ENCODE results near the gene SCCPDH.
"Not testable (repeated sequence)": the region's sequence is repeated elsewhere in the genome, so short reads cannot be mapped to it uniquely, and the experiment has no call there.

Gene SCCPDH

DNA sequence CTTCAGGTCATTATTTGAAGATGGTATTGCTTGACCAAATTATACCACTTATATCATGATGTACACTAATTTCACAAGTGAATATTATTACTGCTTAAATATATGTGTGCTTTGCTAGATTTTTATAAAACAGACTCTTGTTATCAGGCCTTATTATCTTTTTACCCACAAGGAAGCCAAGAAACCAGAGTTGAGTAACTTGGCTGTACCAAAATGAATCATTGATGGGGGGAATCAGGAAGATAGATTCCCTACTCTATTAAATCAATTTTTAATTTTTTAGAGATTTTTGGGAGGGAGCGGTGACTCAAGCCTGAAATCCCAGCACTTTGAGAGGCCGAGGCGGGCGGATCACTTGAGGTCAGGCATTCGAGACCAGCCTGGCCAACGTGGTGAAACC, 16.0 kb upstream of the SCCPDH start:
- DNase-seq: no peak

DNA sequence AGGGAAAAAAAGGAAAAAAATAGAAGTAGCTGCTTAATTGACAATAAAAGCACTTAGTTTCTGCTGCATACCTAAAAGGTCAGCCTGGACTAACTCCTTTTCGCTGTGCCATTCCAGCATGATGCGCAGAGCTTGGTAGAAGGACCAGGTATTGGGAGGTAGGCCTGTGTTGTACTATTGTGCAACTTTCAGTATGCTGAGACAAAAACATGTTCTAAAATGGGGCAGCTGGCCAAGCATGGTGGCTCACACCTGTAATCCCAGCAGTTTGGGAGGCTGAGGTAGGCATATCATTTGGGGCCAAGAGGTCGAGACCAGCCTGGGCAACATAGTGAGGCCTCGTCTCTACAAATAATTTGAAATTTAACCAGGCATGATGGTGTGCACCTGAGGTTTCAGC, 15.0 kb upstream of the SCCPDH start:
- no peak for DNase-seq

DNA sequence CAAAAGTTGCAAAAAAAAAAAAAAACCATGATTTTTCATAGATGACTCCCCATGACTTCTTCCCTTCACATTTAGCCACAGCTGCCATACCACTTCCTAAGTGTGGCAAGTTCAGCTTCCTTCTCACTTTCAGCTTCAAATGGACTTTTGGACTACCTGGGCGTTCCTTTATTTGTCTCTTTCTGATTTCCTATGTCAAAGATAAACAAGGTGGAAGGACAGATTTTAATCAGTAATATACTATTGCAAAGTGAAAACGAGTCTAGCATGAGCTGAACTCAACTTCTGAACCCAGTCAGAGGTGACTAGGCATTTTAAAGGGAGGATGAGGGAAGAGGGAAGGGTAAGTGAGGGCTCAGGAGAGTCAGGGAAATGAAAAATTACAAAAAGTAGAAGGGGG, 14.4 kb upstream of the SCCPDH start:
- DNase-seq: no peak

DNA sequence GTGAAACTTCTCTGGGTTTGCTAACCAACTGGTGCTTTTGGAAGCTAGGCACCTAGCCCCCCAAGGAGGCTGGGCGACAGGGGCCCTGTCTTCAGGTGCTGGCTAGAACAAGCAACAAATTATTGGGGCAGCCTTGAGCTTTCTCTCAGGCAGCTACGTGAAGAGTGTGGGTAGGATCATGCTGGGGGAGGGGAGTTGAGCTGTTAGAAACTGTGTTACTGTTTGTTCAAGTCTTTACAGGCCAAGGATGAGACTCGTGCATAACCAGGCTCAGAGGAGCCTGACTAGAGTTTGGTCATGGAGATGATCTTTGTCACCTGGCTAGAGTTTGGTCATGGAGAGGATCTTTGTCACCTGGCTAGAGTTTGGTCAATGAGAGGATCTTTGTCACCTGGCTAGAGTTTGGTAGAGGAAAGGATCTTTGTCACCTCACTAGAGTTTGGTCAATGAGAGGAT, 12.6 kb upstream of the SCCPDH start:
- DNase-seq: no peak

DNA sequence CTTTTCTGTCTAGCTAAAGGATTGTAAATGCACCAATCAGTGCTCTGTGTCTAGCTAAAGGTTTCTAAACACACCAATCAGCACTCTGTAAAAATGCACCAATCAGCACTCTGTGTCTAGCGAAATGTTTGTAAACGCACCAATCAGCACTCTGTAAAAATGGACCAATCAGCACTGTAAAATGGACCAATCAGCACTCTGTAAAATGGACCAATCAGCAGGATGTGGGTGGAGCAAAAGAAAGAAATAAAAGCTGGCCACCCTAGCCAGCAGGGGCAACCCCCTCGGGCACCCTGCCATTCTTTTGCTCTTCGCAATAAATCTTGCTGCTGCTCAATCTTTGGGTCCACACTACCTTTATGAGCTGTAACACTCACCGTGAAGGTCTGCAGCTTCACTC, 11.8 kb upstream of the SCCPDH start:
- DNase-seq: not testable (repeated sequence)

DNA sequence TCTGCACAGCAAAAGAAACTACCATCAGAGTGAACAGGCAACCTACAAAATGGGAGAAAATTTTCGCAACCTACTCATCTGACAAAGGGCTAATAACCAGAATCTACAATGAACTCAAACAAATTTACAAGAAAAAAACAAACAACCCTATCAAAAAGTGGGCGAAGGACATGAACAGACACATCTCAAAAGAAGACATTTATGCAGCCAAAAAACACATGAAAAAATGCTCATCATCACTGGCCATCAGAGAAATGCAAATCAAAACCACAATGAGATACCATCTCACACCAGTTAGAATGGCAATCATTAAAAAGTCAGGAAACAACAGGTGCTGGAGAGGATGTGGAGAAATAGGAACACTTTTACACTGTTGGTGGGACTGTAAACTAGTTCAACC, 4.8 kb upstream of the SCCPDH start:
- DNase-seq: not testable (repeated sequence)

DNA sequence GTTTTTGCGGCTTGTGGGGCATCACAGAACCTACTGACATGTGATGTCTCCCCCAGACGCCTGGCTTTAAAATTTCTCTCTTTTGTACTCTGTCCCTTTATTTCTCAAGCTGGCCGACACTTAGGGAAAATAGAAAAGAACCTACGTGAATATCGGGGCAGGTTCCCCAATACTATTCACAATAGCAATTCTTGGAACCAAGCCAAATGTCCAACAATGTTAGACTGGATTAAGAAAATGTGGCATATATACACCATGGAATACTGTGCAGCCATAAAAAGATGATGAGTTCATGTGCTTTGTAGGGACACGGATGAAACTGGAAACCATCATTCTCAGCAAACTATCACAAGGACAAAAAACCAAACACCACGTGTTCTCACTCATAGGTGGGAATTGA, 3.4 kb upstream of the SCCPDH start:
- not testable (repeated sequence) for DNase-seq

DNA sequence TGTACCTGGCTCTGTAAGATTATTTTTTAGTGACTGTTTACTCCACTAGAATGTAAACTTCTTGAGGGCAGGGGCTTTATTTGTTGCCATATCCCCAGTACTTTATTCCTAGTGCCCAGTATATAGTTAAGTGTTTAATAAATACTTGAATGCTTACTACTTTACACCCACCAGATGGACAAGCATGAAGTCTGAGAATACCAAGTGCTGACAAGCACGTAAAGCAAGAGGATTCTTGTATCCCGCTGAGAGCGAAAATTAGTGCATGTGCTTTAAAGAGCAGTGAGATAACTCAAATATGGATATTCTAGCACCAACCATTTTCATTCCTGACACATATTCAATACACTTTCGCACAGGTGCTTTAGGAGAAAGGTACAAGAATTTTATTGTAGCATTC, 1.5 kb upstream of the SCCPDH start:
- no peak for DNase-seq

DNA sequence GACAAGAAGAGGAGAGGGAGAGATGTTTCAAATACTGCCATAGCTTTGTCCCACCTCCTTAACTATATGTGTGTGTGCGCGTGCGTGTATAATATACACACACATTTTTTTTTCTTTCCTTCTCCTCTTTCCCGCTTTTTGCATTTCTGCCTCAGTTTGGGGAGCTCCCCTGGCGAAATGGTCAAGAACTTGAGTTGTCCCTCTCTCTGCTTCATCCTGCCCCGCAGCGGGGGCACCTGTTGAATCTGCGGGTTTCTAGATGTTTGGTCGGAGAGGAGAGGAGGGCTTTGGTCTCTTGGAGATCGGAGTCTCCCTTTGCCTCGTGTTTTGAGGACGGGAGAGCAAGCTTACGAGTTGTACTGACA, 504 bp downstream of the SCCPDH start:
- DNase-seq: peak; percentile 37 to 40

DNA sequence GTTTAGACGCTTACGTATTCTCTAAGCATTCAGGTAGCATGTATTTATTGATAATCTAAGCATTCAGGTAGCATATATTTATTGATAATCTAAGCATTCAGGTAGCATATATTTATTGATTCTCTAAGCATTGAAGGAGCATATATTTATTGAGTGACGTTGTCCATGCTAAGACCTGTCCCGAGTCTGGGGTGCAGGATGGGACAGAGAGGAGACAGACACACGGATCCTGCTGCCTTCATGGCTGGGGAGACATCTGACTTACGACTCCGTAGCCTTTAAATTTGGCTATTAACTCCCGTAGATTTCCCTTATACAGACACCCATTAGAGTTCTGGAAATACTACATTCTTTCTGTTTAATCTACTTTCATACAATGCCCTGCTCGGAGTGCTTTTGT, 982 bp downstream of the SCCPDH start:
- no peak for DNase-seq

DNA sequence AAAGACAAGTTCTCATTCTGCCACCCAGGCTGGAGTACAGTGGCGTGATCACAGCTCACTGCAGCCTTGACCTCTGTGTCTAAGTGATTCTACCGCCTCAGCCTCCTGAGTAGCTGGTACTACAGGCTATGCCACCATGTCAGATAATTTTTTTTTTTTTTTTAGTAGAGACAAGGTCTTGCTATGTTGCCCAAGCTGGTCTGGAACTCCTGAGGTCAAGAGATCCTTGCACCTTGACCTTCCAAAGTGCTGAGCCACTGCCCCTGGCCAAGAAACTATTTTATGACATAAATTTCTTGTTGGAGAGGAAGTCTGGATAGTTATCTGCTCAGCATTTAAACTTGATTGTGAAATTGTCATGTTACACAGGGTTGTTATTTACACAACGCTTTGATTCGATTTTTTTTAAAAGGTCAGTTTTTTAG, 2.1 kb downstream of the SCCPDH start:
- no peak for DNase-seq

DNA sequence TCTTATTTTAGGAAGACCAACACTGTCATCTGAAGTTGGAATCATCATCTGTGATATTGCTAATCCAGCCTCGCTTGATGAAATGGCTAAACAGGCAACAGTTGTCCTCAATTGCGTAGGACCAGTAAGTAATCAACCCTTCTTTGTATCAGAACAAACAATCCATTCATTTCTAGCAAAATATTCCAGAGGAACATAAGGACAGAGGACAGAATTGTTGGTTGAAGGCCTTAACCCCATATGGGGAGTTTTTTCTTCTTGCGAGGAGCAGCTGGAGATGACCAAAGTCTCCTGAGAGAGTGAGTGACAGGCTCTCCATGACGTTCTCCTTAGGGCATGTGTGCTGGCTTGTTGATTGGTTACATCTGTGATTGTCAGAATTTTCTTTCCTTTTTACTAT, 2.7 kb downstream of the SCCPDH start:
- no peak for DNase-seq

DNA sequence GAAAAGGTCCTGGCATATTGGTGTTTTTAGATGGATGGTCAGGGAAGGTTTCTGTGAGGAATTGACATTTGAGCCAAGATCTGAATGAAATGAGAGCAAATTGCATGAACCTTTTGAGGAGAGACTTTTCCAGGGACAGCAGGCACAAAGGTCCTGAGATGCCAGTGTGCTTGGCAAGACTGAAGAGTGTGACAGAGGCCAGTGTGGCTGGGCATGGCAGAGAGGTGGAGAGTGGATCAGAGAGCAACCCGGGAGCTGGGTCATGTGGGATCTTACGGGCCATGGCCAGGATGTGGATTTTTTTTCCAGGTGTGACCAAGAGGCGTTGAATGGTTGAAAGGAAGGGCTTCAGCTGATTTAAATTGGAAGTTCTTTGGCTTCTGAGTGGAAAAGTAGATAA, 3.4 kb downstream of the SCCPDH start:
- no peak for DNase-seq

DNA sequence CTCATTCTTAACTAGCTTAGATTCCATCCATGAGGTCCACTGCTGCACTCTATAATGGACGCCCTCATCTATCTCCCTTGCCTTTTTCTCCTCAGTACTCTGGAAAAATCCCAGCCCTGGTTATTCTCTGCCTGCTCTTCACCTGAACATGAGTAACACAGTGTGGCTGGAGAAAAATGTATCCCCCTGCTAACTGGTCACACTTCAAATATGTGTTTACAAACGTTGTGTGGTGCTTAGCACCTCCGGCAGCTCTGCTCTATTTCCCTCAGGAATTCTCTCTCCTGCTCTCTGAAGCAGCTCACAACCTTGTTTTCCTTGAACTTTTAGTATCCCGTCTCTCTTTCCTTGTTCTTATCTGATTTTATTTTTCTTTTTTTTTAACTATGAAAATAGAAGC, 4.1 kb downstream of the SCCPDH start:
- no peak for DNase-seq

DNA sequence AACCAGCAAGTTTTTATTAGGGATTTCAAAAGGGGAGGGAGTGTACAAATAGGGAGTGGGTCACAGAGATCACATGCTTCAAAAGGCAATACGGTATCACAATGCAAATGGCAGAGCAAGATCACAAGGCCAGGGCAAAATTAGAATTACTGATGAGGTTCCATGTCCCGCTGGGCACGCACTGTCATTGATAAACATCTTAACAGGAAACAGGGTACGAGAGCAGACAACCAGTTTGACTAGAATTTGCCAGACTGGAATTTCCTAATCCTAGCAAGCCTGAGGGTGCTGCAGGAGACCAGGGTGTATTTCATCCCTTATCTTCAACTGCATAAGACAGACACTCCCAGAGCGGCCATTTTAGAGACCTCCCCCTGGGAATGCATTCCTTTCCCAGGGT, 4.8 kb downstream of the SCCPDH start:
- not testable (repeated sequence) for DNase-seq

DNA sequence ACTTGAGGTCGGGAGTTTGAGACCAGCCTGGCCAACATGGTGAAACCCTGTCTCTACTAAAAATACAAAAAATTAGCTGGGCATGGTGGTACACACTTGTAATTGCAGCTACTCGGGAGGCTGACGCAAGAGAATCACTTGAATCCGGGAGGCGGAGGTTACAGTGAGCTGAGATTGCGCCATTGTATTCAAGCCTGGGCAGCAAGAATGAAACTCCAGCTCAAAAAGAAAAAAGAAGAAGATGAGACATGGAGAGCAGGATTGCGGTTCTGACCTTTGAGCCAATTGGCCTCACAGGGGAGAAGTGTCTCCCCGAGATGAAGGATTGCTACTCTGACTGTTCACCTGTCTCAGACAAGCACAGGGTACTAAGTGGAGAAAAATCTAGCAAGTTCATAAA, 6.6 kb downstream of the SCCPDH start:
- DNase-seq: no peak

DNA sequence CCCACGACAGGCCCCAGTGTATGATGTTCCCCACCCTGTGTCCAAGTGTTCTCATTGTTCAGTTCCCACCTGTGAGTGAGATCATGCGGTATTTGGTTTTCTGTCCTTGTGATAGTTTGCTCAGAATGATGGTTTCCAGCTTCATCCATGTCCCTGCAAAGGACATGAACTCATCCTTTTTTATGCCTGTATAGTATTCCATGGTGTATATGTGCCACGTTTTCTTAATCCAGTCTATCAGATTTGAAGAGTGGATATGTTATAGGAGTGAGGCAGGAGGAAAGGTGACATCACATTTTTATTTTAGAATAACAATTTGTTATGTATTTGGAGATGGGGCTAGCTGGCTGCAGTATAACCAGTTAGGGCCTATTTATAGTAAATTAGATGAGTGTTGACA, 7.7 kb downstream of the SCCPDH start:
- not testable (repeated sequence) for DNase-seq

DNA sequence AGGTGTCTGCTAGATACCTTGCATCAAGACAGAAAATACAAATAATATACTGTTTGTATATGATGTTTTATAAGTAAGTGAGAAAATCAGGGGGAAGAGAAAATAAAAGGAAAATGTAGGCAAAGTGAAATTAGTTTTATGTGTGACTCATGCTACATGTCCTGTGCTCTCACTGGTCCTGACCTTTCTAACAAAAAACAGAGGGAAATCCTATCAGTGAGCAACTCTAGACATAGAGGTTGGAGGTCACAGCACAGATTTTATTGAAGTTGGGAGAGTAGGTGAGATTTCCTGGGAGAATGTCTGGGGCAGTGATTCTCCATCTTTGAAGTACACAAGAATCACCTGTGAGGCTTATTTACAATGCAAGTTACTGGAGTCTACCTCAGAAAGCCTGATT, 9.5 kb downstream of the SCCPDH start:
- no peak for DNase-seq

DNA sequence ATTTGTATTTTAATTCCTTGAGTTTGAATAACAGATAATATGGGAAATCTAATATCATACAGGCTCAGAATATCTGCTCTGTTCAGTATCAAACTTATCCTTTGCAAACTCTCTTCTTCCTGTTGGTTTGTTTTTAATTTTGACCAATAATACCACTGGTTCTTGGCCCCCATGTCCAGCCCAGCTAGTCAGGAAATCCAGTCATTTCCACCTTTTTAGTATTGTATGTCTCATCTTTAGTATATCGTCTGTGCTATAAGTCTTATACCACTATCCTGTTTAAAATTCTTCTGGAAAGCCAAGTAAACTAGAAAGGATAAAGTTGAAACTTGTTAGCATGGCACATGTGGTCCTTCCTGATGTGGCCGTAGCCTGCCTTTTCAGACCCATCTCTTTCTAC, 10.7 kb downstream of the SCCPDH start:
- DNase-seq: no peak

DNA sequence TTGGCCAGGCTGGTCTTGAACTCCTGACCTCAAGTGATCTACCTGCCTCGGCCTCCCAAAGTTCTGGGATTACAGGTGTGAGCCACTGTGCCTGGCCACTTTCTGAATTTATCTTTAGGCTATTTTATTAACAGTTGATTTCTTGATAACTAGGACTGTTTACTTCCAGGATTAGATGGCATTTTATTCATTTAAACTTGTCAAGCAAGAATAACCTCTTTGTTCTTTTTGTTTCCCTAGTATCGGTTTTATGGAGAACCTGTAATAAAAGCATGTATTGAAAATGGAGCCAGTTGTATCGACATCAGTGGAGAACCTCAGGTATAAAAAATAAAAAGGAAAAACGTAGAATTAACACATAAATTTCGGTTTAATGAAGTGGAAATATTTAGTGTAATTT, 11.5 kb downstream of the SCCPDH start:
- DNase-seq: no peak

DNA sequence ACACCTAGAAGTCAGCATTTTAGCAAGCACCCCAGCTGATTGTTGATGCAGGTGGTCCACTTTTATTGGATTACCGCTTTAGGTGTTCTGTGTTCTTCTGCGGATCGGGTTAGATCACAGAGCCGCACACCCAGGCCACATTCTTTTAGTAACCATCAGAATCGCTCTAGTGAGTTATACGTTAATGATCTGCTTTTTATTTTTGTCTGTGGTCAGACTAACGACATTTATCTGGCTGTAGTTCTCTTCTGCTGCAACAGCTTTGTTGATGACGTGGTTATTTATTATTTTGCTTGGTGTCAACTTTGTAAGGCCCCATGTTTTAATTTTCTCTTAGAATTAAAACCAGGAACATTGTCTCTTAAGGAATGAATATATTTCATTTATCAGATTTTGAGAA, 18.2 kb downstream of the SCCPDH start:
- no peak for DNase-seq

DNA sequence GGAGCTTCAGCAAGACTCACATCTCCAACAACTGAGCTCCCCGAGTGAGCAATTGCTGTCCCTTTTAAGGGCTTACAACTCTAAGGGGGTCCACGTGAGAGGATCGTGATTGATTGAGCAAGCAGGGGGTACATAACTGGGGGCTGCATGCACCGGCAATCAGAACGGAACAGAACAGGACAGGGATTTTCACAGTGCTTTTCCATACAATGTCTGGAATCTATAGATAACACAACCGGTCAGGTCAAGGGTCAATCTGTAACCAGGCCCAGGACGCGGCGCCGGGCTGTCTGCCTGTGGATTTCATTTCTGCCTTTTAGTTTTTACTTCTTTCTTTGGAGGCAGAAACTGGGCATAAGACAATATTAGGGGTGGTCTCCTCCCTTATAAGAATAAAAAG, 21.9 kb downstream of the SCCPDH start:
- not testable (repeated sequence) for DNase-seq

DNA sequence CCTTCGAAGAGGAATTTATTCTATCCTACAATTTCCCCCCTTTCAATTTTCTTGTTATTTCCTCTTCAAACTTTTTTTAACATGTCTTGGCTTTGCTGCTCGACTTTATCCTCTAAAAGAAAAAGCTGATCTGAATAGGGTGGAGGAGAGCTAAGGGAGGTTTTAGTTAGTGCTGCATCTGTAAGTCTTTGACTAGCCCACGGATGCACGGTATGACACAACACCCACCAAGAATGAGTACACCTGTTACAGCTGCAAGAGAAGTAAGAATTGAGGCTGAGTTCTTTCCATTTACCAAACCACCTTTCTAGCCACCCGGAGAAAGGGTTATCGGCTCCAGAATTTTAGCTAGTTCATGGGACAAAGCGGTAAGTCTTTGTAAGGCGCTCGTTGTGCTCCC, 23.8 kb downstream of the SCCPDH start:
- no peak for DNase-seq

DNA sequence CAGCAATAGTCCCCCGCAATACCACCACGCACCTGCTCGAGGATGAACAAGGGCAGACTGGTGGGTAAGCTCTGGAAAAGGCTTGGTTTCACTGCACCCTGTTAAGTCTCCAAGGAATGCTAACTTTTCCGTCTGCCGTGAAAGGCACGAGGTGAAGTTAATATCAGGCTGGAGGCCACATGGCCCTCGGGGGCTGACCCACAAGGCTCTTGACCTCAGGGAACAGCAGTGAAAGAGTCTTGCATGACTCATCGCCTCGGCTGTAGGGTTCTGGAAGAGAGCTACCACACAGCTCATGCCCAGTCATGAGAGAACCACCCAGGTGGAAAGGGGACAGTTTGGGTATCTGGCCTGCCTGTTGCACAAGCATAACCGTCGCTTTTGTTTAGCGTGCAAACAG, 24.7 kb downstream of the SCCPDH start:
- no peak for DNase-seq

DNA sequence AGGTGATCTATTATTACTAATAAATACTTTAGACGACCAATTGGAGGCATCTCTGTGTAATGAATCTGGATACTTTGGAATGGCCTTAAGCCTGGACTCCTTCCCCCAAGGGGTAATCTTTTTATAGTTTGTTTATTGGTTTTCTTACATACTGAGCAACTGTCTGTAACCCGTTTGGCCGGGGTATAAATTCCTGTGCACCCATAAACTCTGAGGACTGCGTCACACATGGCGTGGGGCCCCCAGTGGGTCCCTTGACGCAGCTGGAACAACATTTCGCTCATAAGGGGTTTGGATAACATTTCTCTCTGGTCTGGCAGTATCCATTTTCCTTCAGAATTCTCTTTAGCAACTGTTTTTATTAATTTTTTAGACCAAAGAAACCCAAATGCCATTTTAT, 26.5 kb downstream of the SCCPDH start:
- DNase-seq: no peak
